CD4-positive, alpha-beta T cell treated with Interleukin-2 at 100 ng/mL for 4 hours (primary cell): ENCODE data around the gene CDC42SE2.
A peak's percentile ranks its signal among the peaks of the same experiment; 100 is the strongest.

Experiments
- DNase-seq: peaks from one replicate; pipeline ENCODE4 v3.0.0-alpha.2; 2020; ENCODE audit warnings: low spot score

The CDC42SE2 gene

DNA sequence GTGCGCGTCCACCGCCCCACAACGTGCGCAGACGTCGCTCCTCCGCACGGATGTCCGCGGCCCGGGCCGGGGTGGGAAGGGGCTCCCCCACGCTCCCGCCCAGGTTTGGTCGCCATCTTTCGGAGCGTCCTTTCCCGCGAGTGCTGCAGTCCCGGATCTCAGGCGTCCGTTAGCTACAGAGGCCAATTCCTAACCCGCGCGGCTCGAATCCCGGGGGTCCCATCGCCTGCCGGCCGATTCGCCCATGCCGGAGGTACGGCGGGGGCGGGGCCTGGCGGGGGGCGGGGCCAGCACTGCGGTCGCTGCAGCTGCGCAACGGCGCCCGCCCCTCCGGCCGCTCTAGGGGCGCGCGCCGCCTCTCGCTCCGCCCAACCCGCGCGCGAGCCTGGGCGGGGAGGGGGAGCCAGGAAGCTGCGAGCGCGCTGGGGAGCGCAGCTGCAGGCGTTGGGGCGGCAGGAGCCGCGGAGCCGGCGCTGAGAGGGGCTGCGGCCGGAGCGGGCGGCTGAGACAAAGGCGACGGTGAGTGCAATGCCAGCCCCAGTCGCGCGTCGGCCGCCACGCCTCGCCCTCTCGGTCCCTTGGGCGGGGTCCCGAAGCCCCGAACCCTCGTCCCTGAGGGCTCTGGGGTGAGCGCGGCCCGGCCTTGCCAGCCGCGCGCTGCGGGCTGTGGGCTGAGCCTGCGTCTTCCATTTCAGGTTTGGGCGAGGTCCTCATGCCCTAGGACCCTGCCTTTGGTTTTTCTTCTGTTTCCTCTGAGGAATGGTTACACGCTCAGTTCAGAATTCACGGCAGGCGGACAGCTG, at the start of gene CDC42SE2:
Gene CDC42SE2 (plus strand): TSS at position 406 of the 803 bp plus-strand sequence. CDS start 95,441 bp downstream, outside the sequence.
- DNase-seq: peak; percentile 84

- DNase-seq: no peak
Observed at GRCh38 chr5:131214609-131215227, 49.1 kb upstream of the CDC42SE2 start.

- DNase-seq: no peak
Observed at GRCh38 chr5:131217791-131218190, 46.1 kb upstream of the CDC42SE2 start.

DNA sequence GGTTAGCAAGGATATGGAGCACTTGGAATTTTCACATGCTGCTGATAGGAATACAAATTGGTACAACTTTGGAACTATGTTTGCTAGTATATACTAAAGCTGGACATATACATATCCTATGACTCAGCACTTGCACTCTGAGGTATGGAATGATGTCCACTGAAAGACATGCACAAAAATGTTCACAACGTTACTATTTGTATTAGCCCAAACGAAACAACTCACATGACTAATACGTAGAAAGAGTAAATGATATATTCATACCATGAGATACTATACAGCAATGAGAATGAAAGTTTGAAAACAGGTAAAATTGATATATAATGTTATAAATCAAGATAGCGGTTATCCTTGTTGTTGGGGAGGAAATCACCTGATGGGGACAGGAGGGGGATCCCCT, 45.5 kb upstream of the CDC42SE2 start:
- no peak for DNase-seq

GRCh38 chr5:131220566-131220965, 43.3 kb upstream of the CDC42SE2 start:
- DNase-seq: no peak

- DNase-seq: no peak
Observed at GRCh38 chr5:131221008-131221703, 42.7 kb upstream of the CDC42SE2 start.

DNA sequence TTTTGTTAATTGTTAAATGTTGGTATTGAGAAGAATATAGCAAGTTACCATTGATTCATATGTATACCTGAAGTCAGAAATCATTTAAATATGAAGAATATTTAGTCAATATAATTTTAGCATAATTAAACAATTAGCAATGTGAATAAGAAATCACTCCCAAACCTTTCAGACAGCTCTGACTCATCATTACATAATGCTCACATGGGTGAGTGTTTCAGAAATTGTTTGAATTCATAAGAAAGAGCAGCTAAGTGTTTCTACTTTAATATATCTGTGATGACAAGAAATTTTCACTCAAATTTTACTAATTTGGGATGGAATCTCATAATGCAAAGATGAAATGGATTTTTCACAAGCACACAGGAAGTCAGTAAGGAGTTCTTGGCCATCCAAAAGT, 42.0 kb upstream of the CDC42SE2 start:
- DNase-seq: peak; percentile 42

DNA sequence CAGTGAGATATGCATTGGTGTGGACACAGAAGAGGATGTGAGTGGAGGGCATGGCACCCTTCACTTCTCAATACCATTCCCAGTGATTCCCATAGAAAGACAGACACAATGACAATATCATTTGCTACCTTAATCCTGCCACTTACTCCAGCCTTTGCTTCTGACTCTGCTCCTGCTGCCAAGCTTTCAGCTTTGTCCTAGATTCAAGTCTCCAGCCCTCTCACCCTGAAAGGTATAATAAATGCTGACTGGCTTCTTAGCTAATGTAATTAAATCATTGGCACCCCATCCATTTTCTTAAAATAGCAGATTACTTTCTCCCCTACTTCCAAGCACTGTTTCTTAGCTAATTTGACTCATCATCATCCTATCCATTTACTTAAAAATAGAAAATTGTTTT, 41.1 kb upstream of the CDC42SE2 start:
- no peak for DNase-seq

GRCh38 chr5:131223751-131224386, 40.0 kb upstream of the CDC42SE2 start:
- no peak for DNase-seq

- DNase-seq: no peak
Observed at GRCh38 chr5:131224387-131225201, 39.3 kb upstream of the CDC42SE2 start.

DNA sequence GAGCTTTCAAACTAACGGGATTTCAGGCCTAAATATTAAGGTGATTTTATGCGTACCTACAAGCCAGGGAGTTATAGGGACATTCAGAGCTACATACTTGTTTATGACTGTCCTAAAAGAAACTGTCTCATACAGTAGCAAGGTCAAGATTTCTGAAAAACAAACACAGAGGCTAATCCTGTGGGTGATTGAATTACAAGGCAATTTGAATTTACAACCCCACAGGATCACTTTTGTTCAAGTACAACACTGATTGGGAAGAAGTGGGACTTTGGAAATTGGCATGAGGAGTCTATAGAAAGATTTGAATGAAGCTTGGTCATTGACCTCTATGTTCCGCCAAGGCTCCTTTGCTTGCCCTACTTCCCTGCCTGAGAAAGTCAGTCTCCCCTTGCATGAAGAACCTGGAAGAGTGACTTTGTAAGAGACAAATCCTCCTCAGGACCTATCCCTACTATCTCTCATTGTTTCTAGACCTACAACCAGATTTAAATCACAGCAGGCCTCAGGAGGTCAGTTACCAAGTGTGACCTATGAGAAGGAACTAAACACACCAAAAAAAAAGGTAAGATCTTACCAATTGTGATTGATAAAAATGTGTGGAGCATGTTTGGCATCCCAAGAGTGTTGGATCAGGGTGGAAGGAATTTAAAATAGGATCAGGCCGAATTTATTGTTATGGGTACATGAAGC, 38.4 kb upstream of the CDC42SE2 start:
- no peak for DNase-seq

GRCh38 chr5:131226899-131227298, 37.0 kb upstream of the CDC42SE2 start:
- no peak for DNase-seq

DNA sequence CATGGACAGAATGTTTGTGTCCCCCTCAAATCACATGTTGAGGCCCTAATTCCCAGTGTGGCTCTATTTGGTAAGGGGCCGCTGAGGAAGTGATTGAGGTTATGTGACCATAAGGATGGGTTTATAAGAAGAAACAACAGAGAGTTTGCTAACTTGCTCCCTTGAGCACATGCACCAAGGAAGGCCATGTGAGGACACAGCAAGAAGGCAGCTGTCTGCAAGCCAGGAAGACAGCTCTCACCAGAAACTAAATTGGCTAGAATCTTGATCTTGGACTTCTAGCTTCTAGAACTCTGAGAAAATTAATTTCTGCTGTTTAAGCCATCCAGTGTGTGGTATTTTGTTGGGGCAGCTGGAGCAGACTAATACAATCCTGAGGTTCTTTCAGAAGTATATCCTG, 35.2 kb upstream of the CDC42SE2 start:
- no peak for DNase-seq

DNA sequence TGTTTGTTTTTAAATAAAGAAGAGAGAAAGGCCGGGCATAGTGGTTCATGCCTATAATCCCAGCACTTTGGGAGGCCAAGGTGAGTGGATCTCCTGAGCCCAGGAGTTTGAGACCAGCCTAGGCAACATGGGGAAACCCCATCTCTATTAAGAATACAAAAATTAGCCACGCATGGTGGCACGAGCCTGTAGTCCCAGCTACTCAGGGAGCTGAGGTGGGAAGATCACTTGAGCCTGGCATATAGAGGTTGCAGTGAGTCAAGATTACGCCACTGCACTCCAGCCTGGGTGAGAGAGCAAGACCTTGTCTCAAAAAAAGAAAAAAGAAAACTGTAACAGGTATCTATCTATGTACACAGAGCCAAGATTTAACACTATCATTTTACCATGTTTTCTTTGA, 34.2 kb upstream of the CDC42SE2 start:
- DNase-seq: no peak

GRCh38 chr5:131230406-131230805, 33.4 kb upstream of the CDC42SE2 start:
- no peak for DNase-seq

DNA sequence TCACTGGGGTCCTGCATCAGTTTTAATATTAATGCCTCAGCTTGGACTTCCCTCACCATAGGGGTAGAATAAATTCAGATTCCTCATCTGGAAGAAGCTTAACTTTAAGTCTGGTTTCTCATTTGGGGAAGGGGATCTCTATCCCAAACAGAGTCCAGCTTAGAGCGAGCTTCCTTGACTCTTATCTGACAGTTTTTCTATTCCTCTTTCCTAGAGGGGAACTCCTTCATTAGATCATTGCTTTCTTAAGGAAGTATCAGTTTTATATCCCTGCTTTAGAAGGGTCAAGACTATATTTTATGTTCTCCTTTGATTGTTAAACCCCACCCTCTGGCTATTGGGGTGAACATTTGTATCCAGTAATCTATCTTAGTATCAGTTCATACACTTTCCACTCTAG, 24.2 kb upstream of the CDC42SE2 start:
- DNase-seq: no peak

GRCh38 chr5:131242728-131243255, 21.1 kb upstream of the CDC42SE2 start:
- DNase-seq: no peak

DNA sequence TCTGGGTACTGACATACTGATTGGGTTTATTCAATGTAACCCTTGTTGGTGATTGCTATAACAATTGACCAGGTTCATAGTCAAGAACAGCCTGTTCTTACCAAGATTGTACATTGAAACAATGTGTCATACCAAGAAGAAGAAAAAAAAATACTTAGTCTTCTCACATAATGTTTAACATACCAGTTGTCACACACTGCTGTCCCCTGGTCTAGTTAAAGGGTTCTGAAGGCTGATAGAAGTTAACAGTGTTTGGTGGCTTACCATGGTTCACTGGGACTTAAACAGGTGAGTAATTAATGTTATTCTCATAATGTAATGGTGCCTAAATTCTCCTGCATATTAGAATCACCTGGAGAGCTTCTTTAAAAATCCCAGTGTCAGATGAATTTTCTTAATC, 18.5 kb upstream of the CDC42SE2 start:
- DNase-seq: no peak

DNA sequence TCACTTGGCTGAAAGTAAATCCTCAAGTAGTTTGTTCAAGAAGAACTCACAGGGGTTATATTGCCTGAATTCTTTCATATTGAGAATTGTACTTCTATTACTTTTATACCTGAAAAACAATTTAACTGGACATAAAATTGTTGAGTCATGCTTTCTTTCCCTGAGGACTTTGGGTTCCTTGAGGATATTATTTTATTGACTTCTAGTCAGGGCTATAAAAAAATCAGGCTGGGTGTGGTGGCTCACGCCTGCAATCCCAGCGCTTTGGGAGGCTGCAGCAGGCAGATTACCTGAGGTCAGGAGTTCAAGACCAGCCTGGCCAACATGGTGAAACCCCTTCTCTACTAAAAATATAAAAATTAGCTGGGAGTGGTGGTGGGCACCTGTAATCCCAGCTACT, 17.9 kb upstream of the CDC42SE2 start:
- DNase-seq: no peak

DNA sequence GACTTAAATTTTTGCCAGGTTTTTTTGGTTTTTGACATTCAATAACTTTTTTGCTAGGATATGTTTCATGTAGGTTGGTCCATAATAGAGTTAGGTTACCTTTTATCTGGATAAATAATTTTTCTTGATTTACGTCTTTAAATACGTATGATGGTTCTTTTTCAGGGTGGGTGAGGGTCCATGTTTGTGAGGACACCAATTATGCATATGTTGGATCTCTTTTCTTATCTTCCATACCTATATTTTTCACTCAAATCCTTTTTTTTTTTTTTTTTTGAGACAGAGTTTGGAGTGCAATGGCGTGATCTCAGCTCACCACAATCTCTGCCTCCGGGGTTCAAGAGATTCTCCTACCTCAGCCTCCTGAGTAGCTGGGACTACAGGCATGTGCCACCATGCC, 17.3 kb upstream of the CDC42SE2 start:
- no peak for DNase-seq
